Small intestine (tissue), 7 donors: ENCODE results near the gene RHOV. TPM values are rescaled to one million over a fixed set of nuclear protein-coding genes. Genes with fewer than 3 reads are reported as not detected.

ENCODE experiments used
- DNase-seq, 2 donors: peaks; one replicate each; pipeline versions ENCODE4 v3.0.0 to v3.0.0-alpha.2; 2013
- FAIRE-seq: peaks from 2 replicates; lab custom pipeline; 2012; peaks lifted over from hg19 to GRCh38; lab: Jason Lieb, UNC
- H3K27ac ChIP-seq, 3 donors: one replicate each; pipeline ENCODE4 v1.5.1; 2013; ENCODE audit warnings: low read length in 2 of 3, mild to moderate bottlenecking in 2 of 3, control low read depth in 1 of 3, inconsistent platforms in 1 of 3, low read depth in 1 of 3, moderate library complexity in 1 of 3
- H3K27me3 ChIP-seq, 3 donors: one replicate each; pipeline ENCODE4 v1.6.1; 2013; ENCODE audit warnings: low read length in 3 of 3, inconsistent platforms in 1 of 3; ENCODE audit not compliant: control insufficient read depth in 3 of 3, insufficient read depth in 3 of 3
- H3K36me3 ChIP-seq, 3 donors: one replicate each; pipeline ENCODE4 v1.6.1; 2013; ENCODE audit warnings: low read length in 3 of 3, inconsistent platforms in 1 of 3, low read depth in 1 of 3, mild to moderate bottlenecking in 1 of 3, moderate library complexity in 1 of 3; ENCODE audit not compliant: control insufficient read depth in 3 of 3, insufficient read depth in 2 of 3
- H3K4me1 ChIP-seq, 3 donors: one replicate each; pipeline ENCODE4 v1.6.1; 2013; ENCODE audit warnings: low read length in 2 of 3, inconsistent platforms in 1 of 3, low read depth in 1 of 3, mild to moderate bottlenecking in 1 of 3, moderate library complexity in 1 of 3; ENCODE audit not compliant: control insufficient read depth in 3 of 3, insufficient read depth in 2 of 3
- H3K4me3 ChIP-seq, 3 donors: one replicate each; pipeline ENCODE4 v1.5.1; 2013; ENCODE audit warnings: low read length in 3 of 3, control low read depth in 1 of 3, inconsistent platforms in 1 of 3, low read depth in 1 of 3, mild to moderate bottlenecking in 1 of 3, moderate library complexity in 1 of 3
- H3K9me3 ChIP-seq, 2 donors: one replicate each; pipeline ENCODE4 v1.6.1; 2013; ENCODE audit warnings: low read depth in 1 of 2, low read length in 1 of 2; ENCODE audit not compliant: control insufficient read depth in 2 of 2, insufficient read depth in 1 of 2
- WGBS, 3 donors: extraction: QIAGEN DNeasy Blood & Tissue Kit; methylation state at CpG; one replicate each; pipeline ENCODE4 v1.1.7; 2013; 5-methylcytosine and 5-hydroxymethylcytosine counted together
- polyA plus RNA-seq, 4 donors: library from polyadenylated mRNA; stranded (reverse) in 3 of 4; unstranded in 1 of 4; fragments of 200-250 nt in 3 of 4; fragments of 120-200 nt in 1 of 4; gene quantifications; one replicate each; pipeline versions ENCODE4 v1.2.1 to v1.2.3, GENCODE V29; 2013
- donor health status: healthy with polysubstance abuse.
- donor health status: control.
- donor health status: control.
- donor health status: Bipolar disorder and iron deficiency.
- donor health status: healthy.

RHOV gene
- polyA plus RNA-seq, 4 donors, result 0.67 to 1.9 (median 1.6) TPM

- Histone ChIP-seq H3K4me1 (peaks cover 0 to 6% (median 0%) of the 10 kb centered on the region in 3 donors), H3K4me3 (no peak overlapping the region), H3K36me3 (peaks cover 0 to 30% (median 3%) of the 10 kb centered on the region in 3 donors), H3K9me3 (no peaks in the 10 kb centered on the region), H3K27me3 (no peaks in the 10 kb centered on the region), H3K27ac (no peak overlapping the region)
- WGBS, 3 donors, result 86 to 98% (median 92%) methylated on average over 2 of the region's 2 CpGs
- FAIRE-seq (no peak), DNase-seq (no peak)
Observed at GRCh38 chr15:40841741-40842140, 32.3 kb downstream of the RHOV start.

GRCh38 chr15:40838756-40839155, 35.3 kb downstream of the RHOV start:
- H3K27me3 ChIP-seq, result no peaks in the 10 kb centered on the region
- H3K36me3 ChIP-seq, result peaks cover 0 to 16% (median 3%) of the 10 kb centered on the region in 3 donors
- 88 to 90% (median 88%) methylated on average over 5 of the region's 5 CpGs for WGBS, 3 donors
- no peak for FAIRE-seq
- DNase-seq, result no peak
- H3K4me3 ChIP-seq, result no peak overlapping the region
- H3K9me3 ChIP-seq, result no peaks in the 10 kb centered on the region
- H3K4me1 ChIP-seq, result peaks cover 0 to 3% (median 0%) of the 10 kb centered on the region in 3 donors
- no peak overlapping the region for H3K27ac ChIP-seq

GRCh38 chr15:40836020-40836419, 38.0 kb downstream of the RHOV start:
- no peak overlapping the region for H3K4me3 ChIP-seq
- 95 to 97% (median 96%) methylated on average over 1 of the region's 1 CpG for WGBS, 3 donors
- FAIRE-seq (no peak), DNase-seq (no peak)
- no peak overlapping the region for H3K27ac ChIP-seq
- H3K27me3 ChIP-seq, result no peaks in the 10 kb centered on the region
- H3K4me1 ChIP-seq, result no peaks in the 10 kb centered on the region
- peaks cover 0 to 22% (median 3%) of the 10 kb centered on the region in 3 donors for H3K36me3 ChIP-seq
- no peaks in the 10 kb centered on the region for H3K9me3 ChIP-seq

- no peak for FAIRE-seq
- H3K9me3 ChIP-seq, result no peaks in the 10 kb centered on the region
Observed at GRCh38 chr15:40832903-40833302, 41.1 kb downstream of the RHOV start.

GRCh38 chr15:40831861-40832260, 42.2 kb downstream of the RHOV start:
- Histone ChIP-seq H3K27ac (no peak overlapping the region), H3K36me3 (peaks cover 0 to 13% (median 0%) of the 10 kb centered on the region in 3 donors), H3K27me3 (no peaks in the 10 kb centered on the region), H3K9me3 (no peaks in the 10 kb centered on the region), H3K4me3 (no peak overlapping the region), H3K4me1 (peaks cover 0 to 20% (median 0%) of the 10 kb centered on the region in 3 donors)
- 80 to 88% (median 82%) methylated on average over 1 of the region's 1 CpG for WGBS, 3 donors
- DNase-seq, result no peak
- FAIRE-seq, result no peak

More at GRCh38 chr15:40832903-40833302, 41.1 kb downstream of the RHOV start:
- no peaks in the 10 kb centered on the region for H3K27me3 ChIP-seq
- peaks cover 0 to 13% (median 0%) of the 10 kb centered on the region in 3 donors for H3K36me3 ChIP-seq
- H3K4me3 ChIP-seq, result no peak overlapping the region
- no peak overlapping the region for H3K27ac ChIP-seq
- no peak for DNase-seq
- H3K4me1 ChIP-seq, result peaks cover 0 to 20% (median 0%) of the 10 kb centered on the region in 3 donors

- H3K27ac ChIP-seq, result no peak overlapping the region
- H3K4me1 ChIP-seq, result peaks cover 0 to 30% (median 0%) of the 10 kb centered on the region in 3 donors
- H3K9me3 ChIP-seq, result no peaks in the 10 kb centered on the region
- no peak for DNase-seq
- 75 to 85% (median 84%) methylated on average over 2 of the region's 2 CpGs for WGBS, 3 donors
- H3K36me3 ChIP-seq, result peaks cover 0 to 11% (median 0%) of the 10 kb centered on the region in 3 donors
- FAIRE-seq, result no peak
- no peak overlapping the region for H3K4me3 ChIP-seq
- no peaks in the 10 kb centered on the region for H3K27me3 ChIP-seq
Observed at GRCh38 chr15:40830884-40831283, 43.1 kb downstream of the RHOV start.

- H3K27me3 ChIP-seq, result no peaks in the 10 kb centered on the region
- H3K4me3 ChIP-seq, result peak overlapping the region in 1 of 3 donors; percentile 28
- H3K36me3 ChIP-seq, result peaks cover 0 to 8% (median 2%) of the 10 kb centered on the region in 3 donors
- no peaks in the 10 kb centered on the region for H3K9me3 ChIP-seq
- peaks cover 0 to 37% (median 0%) of the 10 kb centered on the region in 3 donors for H3K4me1 ChIP-seq
- H3K27ac ChIP-seq, result peak overlapping the region; percentile 86 to 90 (median 90)
- DNase-seq (peak; percentile 83 to 84), FAIRE-seq (no peak)
- 10 to 59% (median 29%) methylated on average over 7 of the region's 7 CpGs for WGBS, 3 donors
Observed at GRCh38 chr15:40829115-40829514, 44.9 kb downstream of the RHOV start.

- peaks cover 0 to 8% (median 2%) of the 10 kb centered on the region in 3 donors for H3K36me3 ChIP-seq
- H3K27ac ChIP-seq, result peak within 1 kb of the TSS; percentile 86 to 97 (median 90)
- H3K4me1 ChIP-seq, result peaks cover 0 to 43% (median 0%) of the 10 kb centered on the region in 3 donors
- peak; percentile 60 to 97 for DNase-seq
- no peaks in the 10 kb centered on the region for H3K27me3 ChIP-seq
- FAIRE-seq, result no peak
- peak within 1 kb of the TSS; percentile 28 to 88 (median 53) for H3K4me3 ChIP-seq
- WGBS, 3 donors, result 19 to 68% (median 29%) methylated on average over 6 of the region's 6 CpGs
- H3K9me3 ChIP-seq, result no peaks in the 10 kb centered on the region
Observed at GRCh38 chr15:40828447-40829036, 45.5 kb downstream of the RHOV start, which contains the start of gene PPP1R14D. Gene PPP1R14D (minus strand): TSS chr15:40828708. CDS start chr15:40828641, 67 bp downstream.
